ENCODE measurements around the gene WASF2.

- TF ChIP-seq CTCF (IDR thresholded peaks at IDR 0.05) (no peak), POLR2A (IDR thresholded peaks at IDR 0.05) (no peak)
Observed at GRCh38 chr1:27454610-27455009, 35.4 kb downstream of the WASF2 start.
